ENCODE results near the gene DDX49.
"Not testable (repeated sequence)": the region's sequence is repeated elsewhere in the genome, so short reads cannot be mapped to it uniquely, and the experiment has no call there.

Gene DDX49

GRCh38 chr19:18908917-18909619, 10.4 kb upstream of the DDX49 start:
- DNase-seq (ENCODE audit: extremely low read depth in 1 of 2, low read depth in 1 of 2), result no peak

GRCh38 chr19:18910010-18910409, 9.5 kb upstream of the DDX49 start:
- no peak for DNase-seq (ENCODE audit: extremely low read depth in 1 of 2, low read depth in 1 of 2)

- DNase-seq (ENCODE audit: extremely low read depth in 1 of 2, low read depth in 1 of 2), result no peak
These were observed 8.6 kb upstream of the DDX49 start for GRCh38 chr19:18910801-18911436.

- no peak for DNase-seq (ENCODE audit: extremely low read depth in 1 of 2, low read depth in 1 of 2)
These were observed 6.6 kb upstream of the DDX49 start for GRCh38 chr19:18912933-18913332.

GRCh38 chr19:18913466-18913865, 6.0 kb upstream of the DDX49 start:
- DNase-seq (ENCODE audit: extremely low read depth in 1 of 2, low read depth in 1 of 2), result no peak

GRCh38 chr19:18915639-18916038, 3.9 kb upstream of the DDX49 start:
- peak in 1 of 2 donors; percentile 21 for DNase-seq (ENCODE audit: extremely low read depth in 1 of 2, low read depth in 1 of 2)

GRCh38 chr19:18917593-18917992, 1.9 kb upstream of the DDX49 start:
- not testable (repeated sequence) for DNase-seq (ENCODE audit: extremely low read depth in 1 of 2, low read depth in 1 of 2)

- no peak for DNase-seq (ENCODE audit: extremely low read depth in 1 of 2, low read depth in 1 of 2)
These were observed 342 bp downstream of the DDX49 start for GRCh38 chr19:18919900-18920214.

- no peak for DNase-seq (ENCODE audit: extremely low read depth in 1 of 2, low read depth in 1 of 2)
These were observed 885 bp downstream of the DDX49 start for GRCh38 chr19:18920400-18920799.

- DNase-seq (ENCODE audit: extremely low read depth in 1 of 2, low read depth in 1 of 2), result no peak
These were observed 2.1 kb downstream of the DDX49 start for GRCh38 chr19:18921593-18921992.

- DNase-seq (ENCODE audit: extremely low read depth in 1 of 2, low read depth in 1 of 2), result no peak
These were observed 2.9 kb downstream of the DDX49 start for GRCh38 chr19:18922228-18922985.

GRCh38 chr19:18924684-18925213, 5.2 kb downstream of the DDX49 start:
- DNase-seq (ENCODE audit: extremely low read depth in 1 of 2, low read depth in 1 of 2), result no peak

GRCh38 chr19:18928018-18928805, 8.7 kb downstream of the DDX49 start:
- DNase-seq (ENCODE audit: extremely low read depth in 1 of 2, low read depth in 1 of 2), result no peak

GRCh38 chr19:18929311-18929710, 9.8 kb downstream of the DDX49 start:
- no peak for DNase-seq (ENCODE audit: extremely low read depth in 1 of 2, low read depth in 1 of 2)

- DNase-seq (ENCODE audit: extremely low read depth in 1 of 2, low read depth in 1 of 2), result no peak
These were observed 12.0 kb downstream of the DDX49 start for GRCh38 chr19:18931316-18932162.

- DNase-seq (ENCODE audit: extremely low read depth in 1 of 2, low read depth in 1 of 2), result peak; percentile 54 to 80
These were observed 12.8 kb downstream of the DDX49 start for GRCh38 chr19:18932216-18932841.

- no peak for DNase-seq (ENCODE audit: extremely low read depth in 1 of 2, low read depth in 1 of 2)
These were observed 13.8 kb downstream of the DDX49 start for GRCh38 chr19:18933297-18933696.

- no peak for DNase-seq (ENCODE audit: extremely low read depth in 1 of 2, low read depth in 1 of 2)
These were observed 19.6 kb downstream of the DDX49 start for GRCh38 chr19:18939163-18939562.

GRCh38 chr19:18939922-18940768, 20.6 kb downstream of the DDX49 start:
- no peak for DNase-seq (ENCODE audit: extremely low read depth in 1 of 2, low read depth in 1 of 2)
